ENCODE data around the gene PRDM15. TPM values are rescaled to one million over a fixed set of nuclear protein-coding genes. Genes with fewer than 3 reads are reported as not detected.

The PRDM15 gene
- total RNA-seq, 1 donor from 2014 or later: 10.2 TPM

DNA sequence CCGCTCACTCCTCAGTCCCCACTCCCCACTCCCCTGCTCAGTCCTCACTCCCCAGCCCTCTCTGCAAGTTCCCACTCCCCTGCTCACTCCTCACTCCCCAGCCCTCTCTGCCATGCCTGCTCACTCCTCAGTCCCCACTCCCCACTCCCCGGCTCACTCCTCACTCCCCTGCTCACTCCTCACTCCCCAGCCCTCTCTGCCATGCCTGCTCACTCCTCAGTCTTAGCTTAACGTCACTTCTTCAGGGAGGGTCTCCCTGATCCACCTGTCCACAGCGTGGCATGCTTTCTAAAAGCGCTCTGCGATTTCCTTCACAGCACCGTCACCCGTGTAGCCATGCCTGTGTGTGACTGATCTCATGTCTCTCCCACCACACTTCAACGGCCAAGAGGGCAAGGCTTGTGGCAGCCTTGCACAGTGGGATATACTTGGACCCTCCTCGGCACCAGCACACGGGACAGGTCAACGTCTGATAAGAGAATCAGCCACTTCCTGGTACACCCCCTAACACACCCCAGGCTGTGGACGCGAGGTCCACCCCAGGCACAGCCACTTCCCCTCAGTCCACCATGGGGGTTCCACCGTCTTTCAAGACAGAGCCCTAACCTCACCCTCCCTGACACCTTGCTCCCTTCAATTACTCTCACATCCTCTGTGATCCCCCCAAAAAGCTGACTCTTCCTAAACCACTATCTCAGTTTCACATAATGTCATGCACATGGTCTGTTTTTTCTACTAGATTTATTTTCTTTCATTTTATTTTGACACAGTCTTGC, 14.0 kb downstream of the PRDM15 start:
- H3K27ac Mint-ChIP-seq (ENCODE audit: unreplicated experiment): no peak overlapping the region
- peaks cover 4% of the 10 kb centered on the region for H3K9me3 Mint-ChIP-seq (ENCODE audit: unreplicated experiment)
- peaks cover 17% of the 10 kb centered on the region for H3K4me1 Mint-ChIP-seq (ENCODE audit: low read depth, unreplicated experiment)
- H3K4me3 Mint-ChIP-seq (ENCODE audit: unreplicated experiment): no peak overlapping the region
- TF ChIP-seq CTCF (IDR thresholded peaks at IDR 0.05; ENCODE audit: partially characterized antibody, unreplicated experiment): no peak
- no peak for DNase-seq
- H3K27me3 Mint-ChIP-seq (ENCODE audit: unreplicated experiment): peaks cover 2% of the 10 kb centered on the region
- H3K36me3 Mint-ChIP-seq (ENCODE audit: unreplicated experiment): no peaks in the 10 kb centered on the region

DNA sequence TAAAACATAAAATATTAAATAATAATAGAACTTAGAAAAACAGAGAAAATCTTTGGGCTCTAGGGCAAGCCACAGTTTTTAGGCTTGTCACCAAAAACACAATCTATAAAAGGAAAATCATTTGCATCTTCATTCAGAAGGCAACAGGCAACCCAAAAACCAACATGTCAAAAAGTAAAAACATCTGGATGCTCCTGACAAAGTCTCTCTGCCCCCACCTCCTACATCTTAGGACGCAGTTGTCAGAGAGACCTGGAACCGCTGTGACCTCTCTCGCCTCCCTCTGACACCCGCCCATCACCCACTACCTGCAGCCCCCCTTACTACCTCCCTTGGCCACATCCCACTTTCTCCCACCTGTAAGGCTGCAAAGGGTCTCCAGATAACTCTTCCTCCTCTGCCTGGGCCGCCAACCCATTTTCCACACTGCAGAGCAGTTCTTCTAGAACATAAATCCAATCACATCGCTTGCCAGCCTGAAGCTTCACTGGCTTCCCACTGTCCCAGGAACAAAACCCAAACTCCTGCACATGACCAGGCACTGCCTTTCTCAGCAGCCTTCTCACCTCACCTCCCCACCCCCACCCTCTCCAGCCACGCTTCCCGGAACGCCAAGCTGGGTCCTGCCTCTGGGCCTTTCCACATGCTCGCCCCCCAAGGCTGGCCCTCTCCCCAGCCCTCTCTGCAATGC, 14.7 kb downstream of the PRDM15 start:
- no peak for TF ChIP-seq CTCF (IDR thresholded peaks at IDR 0.05; ENCODE audit: partially characterized antibody, unreplicated experiment)
- Mint-ChIP-seq H3K36me3 (ENCODE audit: unreplicated experiment) (no peaks in the 10 kb centered on the region), H3K9me3 (ENCODE audit: unreplicated experiment) (peaks cover 4% of the 10 kb centered on the region), H3K4me3 (ENCODE audit: unreplicated experiment) (no peak overlapping the region), H3K27ac (ENCODE audit: unreplicated experiment) (no peak overlapping the region), H3K27me3 (ENCODE audit: unreplicated experiment) (peaks cover 2% of the 10 kb centered on the region), H3K4me1 (ENCODE audit: low read depth, unreplicated experiment) (peaks cover 13% of the 10 kb centered on the region)
- no peak for DNase-seq

GRCh38 chr21:41863439-41863740, 15.8 kb downstream of the PRDM15 start:
- peak overlapping the region; percentile 52 for H3K27ac Mint-ChIP-seq (ENCODE audit: unreplicated experiment)

GRCh38 chr21:41861987-41862386, 17.2 kb downstream of the PRDM15 start:
- Mint-ChIP-seq H3K27ac (ENCODE audit: unreplicated experiment) (no peak overlapping the region), H3K9me3 (ENCODE audit: unreplicated experiment) (peaks cover 2% of the 10 kb centered on the region), H3K36me3 (ENCODE audit: unreplicated experiment) (no peaks in the 10 kb centered on the region), H3K4me3 (ENCODE audit: unreplicated experiment) (no peak overlapping the region), H3K4me1 (ENCODE audit: low read depth, unreplicated experiment) (peaks cover 6% of the 10 kb centered on the region), H3K27me3 (ENCODE audit: unreplicated experiment) (peaks cover 3% of the 10 kb centered on the region)
- DNase-seq: no peak
- TF ChIP-seq CTCF (IDR thresholded peaks at IDR 0.05; ENCODE audit: partially characterized antibody, unreplicated experiment): no peak

More at GRCh38 chr21:41863439-41863740, 15.8 kb downstream of the PRDM15 start:
- H3K9me3 Mint-ChIP-seq (ENCODE audit: unreplicated experiment): peaks cover 4% of the 10 kb centered on the region
- peaks cover 10% of the 10 kb centered on the region for H3K4me1 Mint-ChIP-seq (ENCODE audit: low read depth, unreplicated experiment)
- no peak for DNase-seq
- TF ChIP-seq CTCF (IDR thresholded peaks at IDR 0.05; ENCODE audit: partially characterized antibody, unreplicated experiment): no peak
- H3K27me3 Mint-ChIP-seq (ENCODE audit: unreplicated experiment): peaks cover 2% of the 10 kb centered on the region
- no peaks in the 10 kb centered on the region for H3K36me3 Mint-ChIP-seq (ENCODE audit: unreplicated experiment)
- no peak overlapping the region for H3K4me3 Mint-ChIP-seq (ENCODE audit: unreplicated experiment)

GRCh38 chr21:41861255-41861654, 17.9 kb downstream of the PRDM15 start:
- no peak overlapping the region for H3K4me3 Mint-ChIP-seq (ENCODE audit: unreplicated experiment)
- no peak for DNase-seq
- peaks cover 5% of the 10 kb centered on the region for H3K36me3 Mint-ChIP-seq (ENCODE audit: unreplicated experiment)
- peaks cover 5% of the 10 kb centered on the region for H3K9me3 Mint-ChIP-seq (ENCODE audit: unreplicated experiment)
- H3K4me1 Mint-ChIP-seq (ENCODE audit: low read depth, unreplicated experiment): no peaks in the 10 kb centered on the region
- no peak overlapping the region for H3K27ac Mint-ChIP-seq (ENCODE audit: unreplicated experiment)
- TF ChIP-seq CTCF (IDR thresholded peaks at IDR 0.05; ENCODE audit: partially characterized antibody, unreplicated experiment): no peak
- H3K27me3 Mint-ChIP-seq (ENCODE audit: unreplicated experiment): peaks cover 3% of the 10 kb centered on the region
